PC-3 (cell line): ENCODE data around the gene NLGN1. TPM values are rescaled to one million over a fixed set of nuclear protein-coding genes. Genes with fewer than 3 reads are reported as not detected.

Experiments
- ATAC-seq: fragments of 200-7000 bp; cut with Tn5 transposase; 2 replicates; pipeline ENCODE4 v1.9.1; 2020; ENCODE audit warnings: mild to moderate bottlenecking, moderate library complexity
- BruUV-seq: library from RNA; stranded (reverse); fragments of 400-500 nt; replicated peaks from 2 replicates; lab custom pipeline; 2021; lab: Mats Ljungman, UMichigan
- CTCF ChIA-PET: fragments of 300-600 bp; sonication (Branson Sonifier 250); formaldehyde crosslinking; loops from one replicate; lab custom pipeline; 2022; ENCODE audit warnings: antibody characterized with exemption; lab: Charles Lee
- POLR2A ChIA-PET: fragments of 300-600 bp; sonication (Branson Sonifier 250); formaldehyde crosslinking; loops from one replicate; lab custom pipeline; 2022; ENCODE audit warnings: antibody characterized with exemption; ENCODE audit not compliant: unreplicated experiment; lab: Charles Lee
- DNase-seq: peaks from one replicate; pipeline ENCODE4 v3.0.0-alpha.2; 2015
- H2AFZ ChIP-seq: fragments of 300-600 bp; sonication (generic); 2 replicates; pipeline ENCODE4 v1.6.0; 2016; ENCODE audit warnings: antibody characterized with exemption, low read length
- H3F3A ChIP-seq: fragments of 300-600 bp; sonication (generic); one replicate; pipeline ENCODE4 v1.6.0; 2017; ENCODE audit warnings: antibody characterized with exemption, low read length, control low read depth, mild to moderate bottlenecking; ENCODE audit not compliant: unreplicated experiment
- H3K27ac ChIP-seq: fragments of 300-600 bp; sonication (generic); 2 replicates; pipeline ENCODE4 v1.5.1; 2016; ENCODE audit warnings: mild to moderate bottlenecking, low read length
- H3K27me3 ChIP-seq: fragments of 300-600 bp; sonication (generic); 2 replicates; pipeline ENCODE4 v1.6.1; 2016; ENCODE audit warnings: low read length, mixed read lengths
- H3K36me3 ChIP-seq: fragments of 300-600 bp; sonication (generic); 2 replicates; pipeline ENCODE4 v1.6.1; 2016; ENCODE audit warnings: low read depth, mixed run types, low read length, mixed read lengths
- H3K4me1 ChIP-seq: fragments of 300-600 bp; sonication (generic); 2 replicates; pipeline ENCODE4 v1.5.1; 2016; ENCODE audit warnings: low read length; ENCODE audit not compliant: insufficient read depth
- H3K4me2 ChIP-seq: fragments of 300-600 bp; sonication (generic); 2 replicates; pipeline ENCODE4 v1.6.0; 2016; ENCODE audit warnings: low read length
- H3K4me3 ChIP-seq: fragments of 300-600 bp; sonication (generic); 2 replicates; pipeline ENCODE4 v1.5.1; 2016; ENCODE audit warnings: mild to moderate bottlenecking, low read length, mixed read lengths
- H3K79me2 ChIP-seq: fragments of 300-600 bp; sonication (generic); 2 replicates; pipeline ENCODE4 v1.6.1; 2017; ENCODE audit warnings: low read length, mixed read lengths
- H3K9ac ChIP-seq: fragments of 300-600 bp; sonication (generic); 2 replicates; pipeline ENCODE4 v1.6.0; 2016; ENCODE audit warnings: mild to moderate bottlenecking, low read length
- H3K9me2 ChIP-seq: fragments of 300-600 bp; sonication (generic); replicated peaks from 2 replicates; pipeline ENCODE4 v1.6.1; 2016; ENCODE audit warnings: mixed run types, low read length, mixed read lengths
- H3K9me3 ChIP-seq: fragments of 300-600 bp; sonication (generic); 2 replicates; pipeline ENCODE4 v1.6.1; 2016; ENCODE audit warnings: low read length, mixed read lengths
- H4K20me1 ChIP-seq: fragments of 300-600 bp; sonication (generic); 2 replicates; pipeline ENCODE4 v1.6.1; 2016; ENCODE audit warnings: low read length, mixed read lengths
- EZH2 ChIP-seq: fragments of 300-600 bp; sonication (generic); IDR thresholded peaks from one replicate; pipeline ENCODE4 v1.6.1; 2017; ENCODE audit warnings: antibody characterized with exemption, mild to moderate bottlenecking, low read length; ENCODE audit not compliant: unreplicated experiment
- EZH2phosphoT487 ChIP-seq: fragments of 300-600 bp; sonication (generic); IDR thresholded peaks from 2 replicates; pipeline ENCODE4 v1.6.1; 2018; ENCODE audit warnings: mild to moderate bottlenecking, antibody characterized with exemption, low read length, borderline replicate concordance
- intact Hi-C: fragments of 100-400 bp; cut with micrococcal nuclease; formaldehyde crosslinking; loops from 2 replicates; pipeline ENCODE4 v1.9.0; 2023
- total RNA-seq: library from RNA; depleted of rRNA; stranded (reverse); fragments of >200 nt; gene quantifications from 2 replicates; pipeline ENCODE4 v1.2.3, GENCODE V29; 2014
- TF ChIP-seq, protein P1 (sequence below): fragments of 300-600 bp; sonication (generic); conservative IDR thresholded peaks from 2 replicates; pipeline ENCODE4 v1.5.1; 2017; ENCODE audit warnings: antibody characterized with exemption, low read depth, mild to moderate bottlenecking, low read length

NLGN1 gene
- total RNA-seq, 1 experiment from 2014 or later, result 0.77 TPM

DNA sequence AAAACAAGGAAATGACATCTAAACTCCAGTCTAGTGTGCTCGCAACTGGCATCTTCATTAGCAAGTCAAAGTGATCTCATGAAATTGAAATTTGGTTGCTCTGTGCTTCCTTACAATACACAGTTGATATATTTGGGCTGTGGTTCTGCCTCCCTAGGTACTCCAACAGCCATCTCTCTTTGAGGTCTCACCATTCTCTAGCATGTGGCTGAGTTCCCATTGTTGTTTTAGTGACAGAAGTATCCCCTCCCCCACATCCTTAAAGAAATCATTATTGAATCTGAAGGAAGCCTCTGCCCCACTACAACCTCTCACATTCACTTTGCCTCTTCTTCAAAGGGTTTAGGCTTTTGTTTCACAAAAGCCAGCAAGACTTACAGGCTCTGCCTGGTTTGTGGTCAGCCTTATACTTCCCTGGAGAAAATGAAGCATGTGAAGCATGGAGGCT, 516.5 kb downstream of the NLGN1 start:
- Histone ChIP-seq H4K20me1 (no peaks in the 10 kb centered on the region), H2AFZ (no peak overlapping the region), H3K27ac (no peak overlapping the region), H3K9ac (no peak overlapping the region), H3K36me3 (no peaks in the 10 kb centered on the region), H3K4me3 (no peak overlapping the region), H3K9me3 (no peaks in the 10 kb centered on the region), H3K79me2 (no peaks in the 10 kb centered on the region), H3K9me2 (no peaks in the 10 kb centered on the region), H3K4me2 (no peak overlapping the region), H3K27me3 (no peaks in the 10 kb centered on the region), H3K4me1 (no peaks in the 10 kb centered on the region), H3F3A (no peaks in the 10 kb centered on the region)
- ATAC-seq (no peak), DNase-seq (no peak)
- intact Hi-C loops, result no loop called here
- TF ChIP-seq, protein P1, sequence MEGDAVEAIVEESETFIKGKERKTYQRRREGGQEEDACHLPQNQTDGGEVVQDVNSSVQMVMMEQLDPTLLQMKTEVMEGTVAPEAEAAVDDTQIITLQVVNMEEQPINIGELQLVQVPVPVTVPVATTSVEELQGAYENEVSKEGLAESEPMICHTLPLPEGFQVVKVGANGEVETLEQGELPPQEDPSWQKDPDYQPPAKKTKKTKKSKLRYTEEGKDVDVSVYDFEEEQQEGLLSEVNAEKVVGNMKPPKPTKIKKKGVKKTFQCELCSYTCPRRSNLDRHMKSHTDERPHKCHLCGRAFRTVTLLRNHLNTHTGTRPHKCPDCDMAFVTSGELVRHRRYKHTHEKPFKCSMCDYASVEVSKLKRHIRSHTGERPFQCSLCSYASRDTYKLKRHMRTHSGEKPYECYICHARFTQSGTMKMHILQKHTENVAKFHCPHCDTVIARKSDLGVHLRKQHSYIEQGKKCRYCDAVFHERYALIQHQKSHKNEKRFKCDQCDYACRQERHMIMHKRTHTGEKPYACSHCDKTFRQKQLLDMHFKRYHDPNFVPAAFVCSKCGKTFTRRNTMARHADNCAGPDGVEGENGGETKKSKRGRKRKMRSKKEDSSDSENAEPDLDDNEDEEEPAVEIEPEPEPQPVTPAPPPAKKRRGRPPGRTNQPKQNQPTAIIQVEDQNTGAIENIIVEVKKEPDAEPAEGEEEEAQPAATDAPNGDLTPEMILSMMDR, result no peak
- TF ChIP-seq EZH2, result no peak
- no peak for TF ChIP-seq EZH2phosphoT487
- ChIA-PET POLR2A (no interaction called here), CTCF (no interaction called here)
- no TSS peak for BruUV-seq

DNA sequence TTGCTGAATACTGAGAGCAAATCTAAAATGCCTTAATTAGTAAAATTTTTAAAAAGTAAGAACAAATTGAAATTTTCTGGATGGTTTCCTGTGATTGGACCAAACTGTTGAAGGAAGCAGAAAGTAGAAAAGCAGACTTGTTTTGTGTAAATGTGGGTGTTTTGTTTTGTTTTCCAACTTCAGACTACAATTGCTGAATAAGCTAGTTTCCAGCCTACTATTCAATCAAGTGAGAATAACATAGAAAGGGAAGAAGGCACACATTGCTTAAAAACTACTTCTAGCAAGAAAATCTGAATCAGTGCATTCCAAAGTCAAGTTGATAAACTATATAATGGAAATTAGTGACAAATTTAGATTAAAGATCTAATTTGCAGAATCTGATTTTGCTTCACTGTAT, 519.3 kb downstream of the NLGN1 start:
- Histone ChIP-seq H3K4me1 (no peaks in the 10 kb centered on the region), H3K9ac (no peak overlapping the region), H3K27me3 (no peaks in the 10 kb centered on the region), H3K4me3 (no peak overlapping the region), H2AFZ (no peak overlapping the region), H3K9me2 (no peaks in the 10 kb centered on the region), H3K79me2 (no peaks in the 10 kb centered on the region), H3K36me3 (no peaks in the 10 kb centered on the region), H3K27ac (no peak overlapping the region), H4K20me1 (no peaks in the 10 kb centered on the region), H3K9me3 (no peaks in the 10 kb centered on the region), H3K4me2 (no peak overlapping the region), H3F3A (no peaks in the 10 kb centered on the region)
- CTCF ChIA-PET, result no interaction called here
- intact Hi-C loops, result no loop called here
- POLR2A ChIA-PET, result no interaction called here
- no TSS peak for BruUV-seq
- DNase-seq, result no peak
- TF ChIP-seq EZH2phosphoT487, result no peak
- no peak for TF ChIP-seq EZH2
- TF ChIP-seq, protein P1, result no peak
- no peak for ATAC-seq

DNA sequence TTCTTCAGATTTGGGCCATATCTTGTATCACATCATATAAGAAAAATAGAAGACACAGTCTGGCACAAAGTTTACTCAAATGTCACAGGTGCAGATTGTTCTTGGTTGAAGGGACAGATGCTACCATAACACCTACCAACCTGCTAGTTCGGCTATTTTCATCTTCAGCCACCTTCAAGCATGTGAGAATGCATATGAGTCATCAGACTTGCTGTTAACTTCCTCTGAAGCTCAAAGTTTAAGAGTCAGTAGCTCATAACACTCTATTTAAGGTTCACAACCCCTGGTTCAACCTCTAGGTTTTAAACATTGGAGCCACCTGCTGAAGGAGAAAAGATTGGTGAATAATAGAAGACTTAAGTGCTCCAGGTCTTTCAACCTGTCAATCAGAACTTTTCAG, 522.8 kb downstream of the NLGN1 start:
- no peak overlapping the region for H3K4me3 ChIP-seq
- H3K36me3 ChIP-seq, result no peaks in the 10 kb centered on the region
- no peak overlapping the region for H2AFZ ChIP-seq
- no peaks in the 10 kb centered on the region for H3K9me3 ChIP-seq
- H3K79me2 ChIP-seq, result no peaks in the 10 kb centered on the region
- H3K9me2 ChIP-seq, result no peaks in the 10 kb centered on the region
- H3K27me3 ChIP-seq, result no peaks in the 10 kb centered on the region
- no TSS peak for BruUV-seq
- H3F3A ChIP-seq, result no peaks in the 10 kb centered on the region
- no peak overlapping the region for H3K27ac ChIP-seq
- DNase-seq (peak; percentile 32), ATAC-seq (peak; percentile 77; the same call in 1 of the 2 replicates)
- ChIA-PET CTCF (interaction anchor here (0.6 kb wide), 1 partner anchor 215 kb away, joined by 3 read pairs; no protein-coding TSS in a partner anchor), POLR2A (no interaction called here)
- no peak overlapping the region for H3K4me2 ChIP-seq
- no peak for TF ChIP-seq EZH2
- TF ChIP-seq, protein P1, result no peak
- no peak for TF ChIP-seq EZH2phosphoT487
- H3K4me1 ChIP-seq, result no peaks in the 10 kb centered on the region
- H3K9ac ChIP-seq, result no peak overlapping the region
- intact Hi-C loops, result no loop called here
- no peaks in the 10 kb centered on the region for H4K20me1 ChIP-seq
